Esophagus squamous epithelium (tissue), 5 donors: ENCODE measurements around the gene CAMK2A. TPM values are rescaled to one million over a fixed set of nuclear protein-coding genes. Genes with fewer than 3 reads are reported as not detected.

Experiments
- DNase-seq: peaks from one replicate; lab custom pipeline; 2025; lab: John Stamatoyannopoulos, UW
- H3K27ac ChIP-seq, 4 donors: fragments of 200-600 bp; sonication (generic); one replicate each; pipeline ENCODE4 v1.5.1; 2016 to 2019; ENCODE audit warnings: mild to moderate bottlenecking in 1 of 4
- H3K27me3 ChIP-seq, 4 donors: fragments of 200-600 bp; sonication (generic); 1 replicate in 3 of 4; 2 replicates in 1 of 4; pipeline versions ENCODE4 v1.5.1 to v1.6.0; 2017 to 2021; ENCODE audit warnings: antibody characterized with exemption in 1 of 4
- H3K36me3 ChIP-seq, 3 donors: fragments of 200-600 bp; sonication (generic); one replicate each; pipeline ENCODE4 v1.5.1; 2016 to 2019
- H3K4me1 ChIP-seq, 3 donors: fragments of 200-600 bp; sonication (generic); one replicate each; pipeline ENCODE4 v1.5.1; 2017 to 2019
- H3K4me3 ChIP-seq, 4 donors: fragments of 200-600 bp; sonication (generic); 1 replicate in 3 of 4; 2 replicates in 1 of 4; pipeline ENCODE4 v1.5.1; 2016 to 2019; ENCODE audit warnings: mild to moderate bottlenecking in 2 of 4, moderate library complexity in 1 of 4
- H3K9me3 ChIP-seq, 3 donors: fragments of 200-600 bp; sonication (generic); one replicate each; pipeline ENCODE4 v1.5.1; 2016 to 2019
- CTCF ChIP-seq, 6 experiments: fragments of 450-650 bp in 4 of 6; fragments of 200-600 bp in 2 of 6; sonication (generic) in 2 of 6; IDR thresholded peaks; one replicate each; pipeline ENCODE4 v1.5.1; 2016 to 2019; ENCODE audit warnings: antibody characterized with exemption in 6 of 6, mild to moderate bottlenecking in 4 of 6, moderate library complexity in 4 of 6
- POLR2A ChIP-seq, 4 donors: fragments of 450-650 bp; IDR thresholded peaks; one replicate each; pipeline ENCODE4 v1.6.1; 2017; ENCODE audit warnings: antibody characterized with exemption in 4 of 4, mild to moderate bottlenecking in 4 of 4, moderate library complexity in 3 of 4
- WGBS, 2 donors: methylation state at CpG; one replicate each; pipeline ENCODE4 v1.1.5; 2018; 5-methylcytosine and 5-hydroxymethylcytosine counted together
- intact Hi-C: fragments of 100-400 bp; cut with DNase I; formaldehyde crosslinking; loops from one replicate; pipeline ENCODE4 v1.15.0; 2022
- total RNA-seq, 4 donors: library from RNA; depleted of rRNA; stranded (reverse); fragments of >200 nt; gene quantifications; one replicate each; pipeline ENCODE4 v1.1.0, GENCODE V29; 2016
- donor health status: DM: yes; HTN: yes; CAD: no.

The CAMK2A gene
- total RNA-seq, 4 donors from 2014 or later: 0.04 TPM; not detected in 3

GRCh38 chr5:150254774-150255173 lies 34.8 kb downstream of the CAMK2A start:
- no peaks in the 10 kb centered on the region for H3K9me3 ChIP-seq
- intact Hi-C loops: no loop called here
- TF ChIP-seq POLR2A (IDR thresholded peaks at IDR 0.05): no peak
- H3K27me3 ChIP-seq: no peaks in the 10 kb centered on the region
- DNase-seq: no peak
- H3K4me1 ChIP-seq: peaks cover 0 to 6% (median 0%) of the 10 kb centered on the region in 3 donors
- H3K36me3 ChIP-seq: no peaks in the 10 kb centered on the region
- no peak overlapping the region for H3K4me3 ChIP-seq
- 62 to 74% methylated on average over 4 of the region's 4 CpGs for WGBS, 2 donors
- no peak overlapping the region for H3K27ac ChIP-seq

- Histone ChIP-seq H3K36me3 (no peaks in the 10 kb centered on the region), H3K27ac (no peak overlapping the region), H3K4me1 (peaks cover 0 to 6% (median 0%) of the 10 kb centered on the region in 3 donors), H3K9me3 (no peaks in the 10 kb centered on the region), H3K27me3 (no peaks in the 10 kb centered on the region), H3K4me3 (no peak overlapping the region)
- no peak for DNase-seq
- TF ChIP-seq POLR2A (IDR thresholded peaks at IDR 0.05) (no peak), CTCF (IDR thresholded peaks at IDR 0.05) (no peak)
- intact Hi-C loops: no loop called here
- 71 to 74% methylated on average over 7 of the region's 7 CpGs for WGBS, 2 donors
Measured at GRCh38 chr5:150254363-150254762, 35.2 kb downstream of the CAMK2A start.

- H3K4me3 ChIP-seq: no peak overlapping the region
- intact Hi-C loops: no loop called here
- H3K4me1 ChIP-seq: peaks cover 0 to 6% (median 0%) of the 10 kb centered on the region in 3 donors
- TF ChIP-seq POLR2A (IDR thresholded peaks at IDR 0.05) (no peak), CTCF (IDR thresholded peaks at IDR 0.05) (no peak)
- H3K27me3 ChIP-seq: peaks cover 0 to 5% (median 0%) of the 10 kb centered on the region in 4 donors
- H3K9me3 ChIP-seq: no peaks in the 10 kb centered on the region
- H3K36me3 ChIP-seq: no peaks in the 10 kb centered on the region
- WGBS, 2 donors: 93 to 94% methylated on average over 5 to 10 of the region's 10 CpGs
- H3K27ac ChIP-seq: no peak overlapping the region
- DNase-seq: no peak
Measured at GRCh38 chr5:150253416-150254208, 36.0 kb downstream of the CAMK2A start.

GRCh38 chr5:150252489-150252888 lies 37.1 kb downstream of the CAMK2A start:
- 86 to 93% methylated on average over 6 of the region's 6 CpGs for WGBS, 2 donors
- no peaks in the 10 kb centered on the region for H3K9me3 ChIP-seq
- intact Hi-C loops: no loop called here

GRCh38 chr5:150251504-150251903 lies 38.1 kb downstream of the CAMK2A start:
- 90 to 100% methylated on average over 1 to 5 of the region's 7 CpGs for WGBS, 2 donors
- TF ChIP-seq POLR2A (IDR thresholded peaks at IDR 0.05) (no peak), CTCF (IDR thresholded peaks at IDR 0.05) (no peak)
- intact Hi-C loops: no loop called here
- Histone ChIP-seq H3K4me3 (no peak overlapping the region), H3K9me3 (no peaks in the 10 kb centered on the region), H3K27me3 (peaks cover 0 to 5% (median 0%) of the 10 kb centered on the region in 4 donors), H3K27ac (no peak overlapping the region), H3K36me3 (no peaks in the 10 kb centered on the region), H3K4me1 (peaks cover 0 to 16% (median 0%) of the 10 kb centered on the region in 3 donors)
- no peak for DNase-seq

More at GRCh38 chr5:150252489-150252888, 37.1 kb downstream of the CAMK2A start:
- TF ChIP-seq CTCF (IDR thresholded peaks at IDR 0.05) (no peak), POLR2A (IDR thresholded peaks at IDR 0.05) (no peak)
- Histone ChIP-seq H3K36me3 (no peaks in the 10 kb centered on the region), H3K27me3 (peaks cover 0 to 5% (median 0%) of the 10 kb centered on the region in 4 donors), H3K4me1 (peaks cover 0 to 6% (median 0%) of the 10 kb centered on the region in 3 donors), H3K27ac (no peak overlapping the region), H3K4me3 (no peak overlapping the region)
- DNase-seq: no peak
